PC-3 (cell line): ENCODE results near the gene SLC9A8. TPM values are rescaled to one million over a fixed set of nuclear protein-coding genes. Genes with fewer than 3 reads are reported as not detected.

Experiments
- ATAC-seq: fragments of 200-7000 bp; cut with Tn5 transposase; 2 replicates; pipeline ENCODE4 v1.9.1; 2020; ENCODE audit warnings: mild to moderate bottlenecking, moderate library complexity
- BruUV-seq: library from RNA; stranded (reverse); fragments of 400-500 nt; replicated peaks from 2 replicates; lab custom pipeline; 2021; lab: Mats Ljungman, UMichigan
- CTCF ChIA-PET: fragments of 300-600 bp; sonication (Branson Sonifier 250); formaldehyde crosslinking; loops from one replicate; lab custom pipeline; 2022; ENCODE audit warnings: antibody characterized with exemption; lab: Charles Lee
- POLR2A ChIA-PET: fragments of 300-600 bp; sonication (Branson Sonifier 250); formaldehyde crosslinking; loops from one replicate; lab custom pipeline; 2022; ENCODE audit warnings: antibody characterized with exemption; ENCODE audit not compliant: unreplicated experiment; lab: Charles Lee
- DNase-seq: peaks from one replicate; pipeline ENCODE4 v3.0.0-alpha.2; 2015
- H2AFZ ChIP-seq: fragments of 300-600 bp; sonication (generic); 2 replicates; pipeline ENCODE4 v1.6.0; 2016; ENCODE audit warnings: antibody characterized with exemption, low read length
- H3F3A ChIP-seq: fragments of 300-600 bp; sonication (generic); one replicate; pipeline ENCODE4 v1.6.0; 2017; ENCODE audit warnings: antibody characterized with exemption, low read length, control low read depth, mild to moderate bottlenecking; ENCODE audit not compliant: unreplicated experiment
- H3K27ac ChIP-seq: fragments of 300-600 bp; sonication (generic); 2 replicates; pipeline ENCODE4 v1.5.1; 2016; ENCODE audit warnings: mild to moderate bottlenecking, low read length
- H3K27me3 ChIP-seq: fragments of 300-600 bp; sonication (generic); 2 replicates; pipeline ENCODE4 v1.6.1; 2016; ENCODE audit warnings: low read length, mixed read lengths
- H3K36me3 ChIP-seq: fragments of 300-600 bp; sonication (generic); 2 replicates; pipeline ENCODE4 v1.6.1; 2016; ENCODE audit warnings: low read depth, mixed run types, low read length, mixed read lengths
- H3K4me1 ChIP-seq: fragments of 300-600 bp; sonication (generic); 2 replicates; pipeline ENCODE4 v1.5.1; 2016; ENCODE audit warnings: low read length; ENCODE audit not compliant: insufficient read depth
- H3K4me2 ChIP-seq: fragments of 300-600 bp; sonication (generic); 2 replicates; pipeline ENCODE4 v1.6.0; 2016; ENCODE audit warnings: low read length
- H3K4me3 ChIP-seq: fragments of 300-600 bp; sonication (generic); 2 replicates; pipeline ENCODE4 v1.5.1; 2016; ENCODE audit warnings: mild to moderate bottlenecking, low read length, mixed read lengths
- H3K79me2 ChIP-seq: fragments of 300-600 bp; sonication (generic); 2 replicates; pipeline ENCODE4 v1.6.1; 2017; ENCODE audit warnings: low read length, mixed read lengths
- H3K9ac ChIP-seq: fragments of 300-600 bp; sonication (generic); 2 replicates; pipeline ENCODE4 v1.6.0; 2016; ENCODE audit warnings: mild to moderate bottlenecking, low read length
- H3K9me2 ChIP-seq: fragments of 300-600 bp; sonication (generic); replicated peaks from 2 replicates; pipeline ENCODE4 v1.6.1; 2016; ENCODE audit warnings: mixed run types, low read length, mixed read lengths
- H3K9me3 ChIP-seq: fragments of 300-600 bp; sonication (generic); 2 replicates; pipeline ENCODE4 v1.6.1; 2016; ENCODE audit warnings: low read length, mixed read lengths
- H4K20me1 ChIP-seq: fragments of 300-600 bp; sonication (generic); 2 replicates; pipeline ENCODE4 v1.6.1; 2016; ENCODE audit warnings: low read length, mixed read lengths
- EZH2 ChIP-seq: fragments of 300-600 bp; sonication (generic); IDR thresholded peaks from one replicate; pipeline ENCODE4 v1.6.1; 2017; ENCODE audit warnings: antibody characterized with exemption, mild to moderate bottlenecking, low read length; ENCODE audit not compliant: unreplicated experiment
- EZH2phosphoT487 ChIP-seq: fragments of 300-600 bp; sonication (generic); IDR thresholded peaks from 2 replicates; pipeline ENCODE4 v1.6.1; 2018; ENCODE audit warnings: mild to moderate bottlenecking, antibody characterized with exemption, low read length, borderline replicate concordance
- intact Hi-C: fragments of 100-400 bp; cut with micrococcal nuclease; formaldehyde crosslinking; loops from 2 replicates; pipeline ENCODE4 v1.9.0; 2023
- total RNA-seq: library from RNA; depleted of rRNA; stranded (reverse); fragments of >200 nt; gene quantifications from 2 replicates; pipeline ENCODE4 v1.2.3, GENCODE V29; 2014
- TF ChIP-seq, protein P1 (sequence below): fragments of 300-600 bp; sonication (generic); conservative IDR thresholded peaks from 2 replicates; pipeline ENCODE4 v1.5.1; 2017; ENCODE audit warnings: antibody characterized with exemption, low read depth, mild to moderate bottlenecking, low read length

The SLC9A8 gene
- total RNA-seq, 1 experiment from 2014 or later = 13.1 TPM

DNA sequence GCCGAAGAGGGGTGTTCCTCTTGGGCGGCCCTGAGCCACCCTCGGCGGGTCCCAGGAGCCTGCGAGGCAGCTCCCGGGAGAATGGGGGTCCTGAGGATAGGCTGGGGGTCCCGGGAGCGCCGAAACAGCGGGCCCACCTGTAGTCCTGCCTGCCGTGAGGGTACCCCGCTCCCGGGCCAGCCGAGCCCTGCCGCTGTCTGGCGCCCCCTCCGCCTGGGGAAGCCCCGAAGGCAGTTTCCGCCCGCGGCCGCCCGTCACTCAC, 102.4 kb downstream of the SLC9A8 start:
- Histone ChIP-seq H4K20me1 (peaks cover 18% of the 10 kb centered on the region), H3K36me3 (peaks cover 2% of the 10 kb centered on the region; the same call in 1 of the 2 replicates), H3K4me2 (peak overlapping the region; percentile 98), H3K9me2 (no peaks in the 10 kb centered on the region), H2AFZ (peak overlapping the region; percentile 98), H3K79me2 (peaks cover 58% of the 10 kb centered on the region), H3K4me1 (peaks cover 23% of the 10 kb centered on the region), H3K4me3 (peak overlapping the region; percentile 81), H3K9me3 (no peaks in the 10 kb centered on the region), H3F3A (no peaks in the 10 kb centered on the region), H3K27ac (peak overlapping the region; percentile 96), H3K9ac (peak overlapping the region; percentile 96), H3K27me3 (no peaks in the 10 kb centered on the region)
- DNase-seq = no peak
- intact Hi-C loops = no loop called here
- ATAC-seq = no peak; the same call in 1 of the 2 replicates
- ChIA-PET POLR2A (interaction anchor here (0.5 kb wide), 1 partner anchor 151 kb away, joined by 4 read pairs; no protein-coding TSS in a partner anchor), CTCF (interaction anchor here (0.7 to 1.0 kb wide), 2 partner anchors 15 to 374 kb away, joined by 3 to 5 read pairs; no protein-coding TSS in a partner anchor)
- no peak for TF ChIP-seq EZH2
- TF ChIP-seq, protein P1, sequence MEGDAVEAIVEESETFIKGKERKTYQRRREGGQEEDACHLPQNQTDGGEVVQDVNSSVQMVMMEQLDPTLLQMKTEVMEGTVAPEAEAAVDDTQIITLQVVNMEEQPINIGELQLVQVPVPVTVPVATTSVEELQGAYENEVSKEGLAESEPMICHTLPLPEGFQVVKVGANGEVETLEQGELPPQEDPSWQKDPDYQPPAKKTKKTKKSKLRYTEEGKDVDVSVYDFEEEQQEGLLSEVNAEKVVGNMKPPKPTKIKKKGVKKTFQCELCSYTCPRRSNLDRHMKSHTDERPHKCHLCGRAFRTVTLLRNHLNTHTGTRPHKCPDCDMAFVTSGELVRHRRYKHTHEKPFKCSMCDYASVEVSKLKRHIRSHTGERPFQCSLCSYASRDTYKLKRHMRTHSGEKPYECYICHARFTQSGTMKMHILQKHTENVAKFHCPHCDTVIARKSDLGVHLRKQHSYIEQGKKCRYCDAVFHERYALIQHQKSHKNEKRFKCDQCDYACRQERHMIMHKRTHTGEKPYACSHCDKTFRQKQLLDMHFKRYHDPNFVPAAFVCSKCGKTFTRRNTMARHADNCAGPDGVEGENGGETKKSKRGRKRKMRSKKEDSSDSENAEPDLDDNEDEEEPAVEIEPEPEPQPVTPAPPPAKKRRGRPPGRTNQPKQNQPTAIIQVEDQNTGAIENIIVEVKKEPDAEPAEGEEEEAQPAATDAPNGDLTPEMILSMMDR = peak; percentile 33; the same call in 1 of the 2 replicates
- TF ChIP-seq EZH2phosphoT487 = no peak
- BruUV-seq = no TSS peak

DNA sequence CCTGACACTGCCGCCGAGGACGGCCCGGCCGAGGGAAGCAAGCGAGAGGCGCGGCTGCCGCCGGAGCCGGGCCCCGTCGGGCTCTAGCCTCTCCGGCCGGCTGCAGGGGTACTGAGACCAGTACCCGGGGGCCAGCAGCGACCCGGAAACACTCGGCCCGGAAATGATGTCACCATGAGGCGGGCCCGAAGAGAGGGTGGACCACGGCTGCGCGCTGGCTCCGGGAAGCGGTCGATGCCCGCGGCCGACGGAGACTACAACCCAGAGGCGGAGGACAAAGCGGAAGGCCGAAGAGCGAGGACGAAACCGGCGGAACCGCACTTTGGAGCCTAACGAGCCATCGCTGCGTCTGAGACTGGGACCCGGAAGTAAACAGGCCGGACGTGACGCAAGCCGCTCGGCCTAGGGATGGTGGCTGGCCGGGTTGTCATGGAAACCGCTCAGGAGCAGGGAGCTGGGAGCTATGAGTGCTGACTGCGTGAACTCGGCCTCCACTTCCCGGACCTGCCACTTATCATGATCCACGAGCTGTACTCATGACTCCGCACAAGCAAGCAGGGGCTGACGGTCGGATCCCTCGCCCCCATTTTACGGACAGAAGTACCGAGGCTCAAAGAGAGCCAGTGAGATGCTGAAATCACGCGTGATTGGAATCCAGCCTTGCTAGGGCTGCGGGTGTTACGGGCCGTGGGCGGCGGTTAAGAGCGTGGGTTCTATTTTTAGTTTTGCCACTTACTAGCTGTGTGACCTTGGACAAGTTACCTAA, 102.9 kb downstream of the SLC9A8 start, which contains the start of gene SPATA2:
TSS of gene SPATA2 (minus strand) at position 150 of the 766 bp plus-strand sequence. CDS start 7,039 bp downstream, outside the sequence.
- POLR2A ChIA-PET = interaction anchor here (0.5 to 1.3 kb wide), 5 partner anchors 17 to 857 kb away, joined by 3 to 4 read pairs (median 4); no protein-coding TSS in a partner anchor
- Histone ChIP-seq H3K27ac (peak within 1 kb of the TSS; percentile 96), H2AFZ (peak within 1 kb of the TSS; percentile 98), H4K20me1 (peaks cover 18% of the 10 kb centered on the region), H3K4me3 (peak within 1 kb of the TSS; percentile 81), H3K36me3 (no peaks in the 10 kb centered on the region), H3F3A (no peaks in the 10 kb centered on the region), H3K4me2 (peak within 1 kb of the TSS; percentile 98), H3K9me2 (no peaks in the 10 kb centered on the region), H3K27me3 (no peaks in the 10 kb centered on the region), H3K4me1 (peaks cover 23% of the 10 kb centered on the region), H3K79me2 (peaks cover 53% of the 10 kb centered on the region), H3K9ac (peak within 1 kb of the TSS; percentile 96), H3K9me3 (no peaks in the 10 kb centered on the region)
- BruUV-seq = TSS peak; percentile 81
- CTCF ChIA-PET = interaction anchor here (0.6 to 1.5 kb wide), 3 partner anchors 30 to 374 kb away, joined by 3 read pairs; no protein-coding TSS in a partner anchor
- TF ChIP-seq EZH2 = no peak
- TF ChIP-seq EZH2phosphoT487 = no peak
- TF ChIP-seq, protein P1 = no peak
- peak; percentile 88 for ATAC-seq
- intact Hi-C loops = loop anchor here (1.0 kb wide), 1 partner anchor 13 kb away; no protein-coding TSS in a partner anchor
- peak; percentile 96 for DNase-seq
